Measurements from ENCODE around the gene GAD1.

Gene GAD1
- total RNA-seq = 0.10 to 0.80 (median 0.30) reads per million in 4 experiments

- peak; percentile 17 for DNase-seq
These were observed at the start of gene GAD1 for GRCh38 chr2:170816504-170817092. TSS of gene GAD1 (plus strand) at chr2:170816887. CDS start at chr2:170818592, 1,705 bp downstream.

- peak; percentile 23 for DNase-seq
These were observed 46.6 kb upstream of the GAD1 start, which contains the start of gene ERICH2 for GRCh38 chr2:170770008-170770605. TSS of gene ERICH2 (plus strand) at chr2:170770378. CDS start at chr2:170770682, 304 bp downstream.

GRCh38 chr2:170770606-170771420 is 45.9 kb upstream of the GAD1 start:
- DNase-seq = peak; percentile 53

- no peak for DNase-seq
These were observed 45.2 kb upstream of the GAD1 start for GRCh38 chr2:170771421-170771937.

- no peak for DNase-seq
These were observed 44.4 kb upstream of the GAD1 start for GRCh38 chr2:170772295-170772694.

- no peak for DNase-seq
These were observed 42.6 kb upstream of the GAD1 start for GRCh38 chr2:170774074-170774473.

GRCh38 chr2:170778900-170779299 is 37.8 kb upstream of the GAD1 start:
- DNase-seq = no peak

GRCh38 chr2:170779304-170779703 is 37.4 kb upstream of the GAD1 start:
- DNase-seq = no peak

GRCh38 chr2:170782673-170783072 is 34.0 kb upstream of the GAD1 start:
- DNase-seq = no peak

GRCh38 chr2:170783549-170783948 is 33.1 kb upstream of the GAD1 start:
- DNase-seq = no peak

- no peak for DNase-seq
These were observed 17.7 kb upstream of the GAD1 start for GRCh38 chr2:170798996-170799395.

GRCh38 chr2:170806548-170806947 is 10.1 kb upstream of the GAD1 start:
- no peak for DNase-seq

GRCh38 chr2:170812710-170813600 is 3.7 kb upstream of the GAD1 start:
- DNase-seq = no peak

- no peak for DNase-seq
These were observed 2.8 kb upstream of the GAD1 start for GRCh38 chr2:170813611-170814532.

GRCh38 chr2:170814533-170815230 is 2.0 kb upstream of the GAD1 start:
- no peak for DNase-seq

- no peak for DNase-seq
These were observed 1.4 kb upstream of the GAD1 start for GRCh38 chr2:170815311-170815710.

- DNase-seq = peak; percentile 42
These were observed 762 bp upstream of the GAD1 start for GRCh38 chr2:170815746-170816503.

- DNase-seq = no peak
These were observed 677 bp downstream of the GAD1 start for GRCh38 chr2:170817093-170818035.

Measured in effector CD8-positive, alpha-beta T cell (primary cell).